Fibroblast of skin of right quadriceps (primary cell): ENCODE results near the gene EQTN.

Experiments used
- DNase-seq: peaks from one replicate; pipeline ENCODE4 v3.0.0-alpha.2; 2013

The EQTN gene

GRCh38 chr9:27297050-27297449, at the start of gene EQTN:
EQTN (minus strand) TSS chr9:27297150; CDS start chr9:27297055, 95 bp downstream.
- DNase-seq, result no peak

- no peak for DNase-seq
Observed at GRCh38 chr9:27344776-27345175, 47.8 kb upstream of the EQTN start.

- DNase-seq, result no peak
Observed at GRCh38 chr9:27341545-27342294, 44.8 kb upstream of the EQTN start.

DNA sequence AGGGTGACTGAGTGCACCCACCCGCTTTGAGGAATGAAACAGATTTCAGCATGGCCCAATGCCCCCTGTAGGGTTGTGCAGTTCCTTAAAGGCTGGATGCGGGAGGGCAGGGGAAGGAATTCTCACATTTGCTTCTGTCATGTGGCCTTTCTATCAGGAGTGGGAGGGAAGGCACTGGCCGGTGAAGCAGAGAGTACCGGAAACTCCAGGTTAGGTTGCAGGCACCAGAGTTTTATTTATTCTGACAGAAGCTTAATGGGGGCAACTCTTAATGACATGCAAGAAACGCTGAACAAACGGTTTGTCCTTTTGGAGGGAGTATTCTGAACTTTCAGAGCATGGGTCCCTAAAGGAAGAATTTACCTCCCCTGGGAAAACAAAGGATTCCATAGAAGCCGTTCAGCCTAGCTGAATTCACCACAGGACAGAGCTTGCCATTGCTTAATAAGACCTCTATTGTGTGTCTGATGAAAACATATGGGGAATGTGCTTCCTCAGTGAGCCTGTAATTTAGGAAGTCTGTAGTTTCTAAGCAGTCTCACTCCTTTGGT, 44.1 kb upstream of the EQTN start:
- DNase-seq, result peak; percentile 18

DNA sequence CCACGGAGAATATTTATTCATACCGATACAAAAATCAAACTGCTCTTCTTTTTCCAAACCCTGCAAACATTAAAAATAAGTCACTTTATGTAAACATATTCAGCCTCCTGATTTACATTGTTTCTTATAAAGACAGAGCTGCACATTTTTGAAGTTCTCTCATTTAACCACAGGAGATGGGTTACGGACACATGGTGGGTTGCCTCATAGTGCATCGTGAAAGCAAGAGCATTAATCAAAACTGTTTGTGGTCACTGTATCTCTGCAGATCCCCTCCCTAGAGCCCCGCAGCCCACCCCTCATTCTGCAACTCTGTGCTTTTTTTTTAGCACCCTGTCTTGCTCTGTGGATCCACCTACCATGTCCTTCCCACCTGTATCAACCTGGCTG, 43.3 kb upstream of the EQTN start:
- DNase-seq, result no peak

- no peak for DNase-seq
Observed at GRCh38 chr9:27339661-27340284, 42.8 kb upstream of the EQTN start.

- no peak for DNase-seq
Observed at GRCh38 chr9:27338527-27338903, 41.6 kb upstream of the EQTN start.

- no peak for DNase-seq
Observed at GRCh38 chr9:27337833-27338526, 41.0 kb upstream of the EQTN start.

DNA sequence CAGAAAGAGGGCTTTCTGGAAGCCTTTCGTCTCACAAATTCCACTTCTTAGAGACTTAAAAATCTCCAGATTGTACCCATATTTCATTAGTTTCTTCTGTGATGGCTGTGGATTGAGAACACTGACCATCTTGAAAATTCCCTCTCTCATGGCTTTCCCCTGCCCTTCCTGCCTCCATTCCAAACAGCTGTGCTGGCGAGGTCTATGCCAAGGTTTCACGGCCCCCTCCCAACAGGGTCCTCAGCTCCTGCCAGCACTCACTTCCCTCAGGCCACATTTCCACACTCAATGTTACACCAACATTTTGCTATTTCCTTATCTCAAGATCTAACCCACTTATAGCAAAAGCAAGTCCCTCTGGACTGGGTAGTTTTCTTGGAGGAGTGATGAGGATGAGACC, 40.3 kb upstream of the EQTN start:
- DNase-seq, result no peak

GRCh38 chr9:27336829-27337228, 39.9 kb upstream of the EQTN start:
- no peak for DNase-seq

- no peak for DNase-seq
Observed at GRCh38 chr9:27336126-27336525, 39.2 kb upstream of the EQTN start.

DNA sequence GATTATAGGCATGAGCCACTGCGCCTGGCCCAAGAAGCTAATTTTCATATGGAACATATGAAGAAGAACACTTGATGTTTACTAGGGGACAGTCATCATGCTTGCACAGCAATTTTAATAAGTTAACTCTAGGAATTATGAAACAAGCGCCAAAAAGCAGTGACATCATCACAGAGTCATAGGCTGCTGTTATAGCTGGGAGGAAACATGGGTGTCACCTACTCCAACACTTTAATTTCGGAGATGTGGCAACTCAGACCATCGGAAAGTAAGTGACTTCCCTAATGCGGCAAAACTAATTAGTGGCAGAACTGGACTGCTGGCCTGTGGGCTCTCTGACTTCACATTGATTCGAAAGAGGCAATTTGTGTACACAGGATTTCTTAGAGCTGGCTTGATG, 38.1 kb upstream of the EQTN start:
- no peak for DNase-seq

GRCh38 chr9:27333241-27334052, 36.5 kb upstream of the EQTN start:
- peak; percentile 74 for DNase-seq

- DNase-seq, result no peak
Observed at GRCh38 chr9:27331393-27331792, 34.4 kb upstream of the EQTN start.

DNA sequence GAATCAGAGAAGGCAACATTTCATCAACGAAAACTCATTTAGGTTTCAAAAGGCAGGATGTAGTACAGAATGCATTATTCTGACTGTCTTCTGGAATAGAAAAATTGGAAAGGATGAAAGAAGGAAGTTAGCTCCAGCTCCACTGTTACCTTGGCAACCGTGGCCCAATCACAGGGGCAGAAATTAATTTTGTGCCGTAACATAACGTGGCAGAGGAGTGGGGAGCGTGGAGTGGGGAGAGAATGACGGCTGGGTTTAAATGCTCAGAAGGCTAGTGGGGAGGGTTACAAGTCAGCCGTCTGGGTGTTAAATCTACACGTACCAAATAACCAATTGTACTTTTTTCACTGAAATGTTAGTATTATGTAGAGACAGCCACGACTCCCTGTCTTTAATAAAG, 32.3 kb upstream of the EQTN start:
- no peak for DNase-seq

DNA sequence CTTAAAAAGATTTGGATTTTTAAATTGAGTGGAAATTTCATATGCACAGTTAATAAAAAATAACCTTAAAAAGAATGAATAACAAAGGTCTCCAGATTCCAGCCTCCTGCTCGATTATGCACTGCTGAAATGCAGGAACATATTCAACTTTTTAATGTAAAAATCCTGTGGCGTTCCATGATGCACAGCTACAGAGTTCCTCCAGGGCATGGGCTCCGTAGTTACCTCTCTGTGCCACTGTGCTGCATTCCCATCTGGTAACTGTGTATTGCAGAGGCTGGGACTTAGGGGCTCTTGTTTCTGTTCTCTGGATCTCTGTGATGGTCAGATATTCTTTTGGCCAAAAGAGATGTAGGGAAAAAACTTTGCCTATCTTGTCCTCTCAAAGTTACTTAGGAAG, 31.5 kb upstream of the EQTN start:
- DNase-seq, result no peak

GRCh38 chr9:27311184-27311583, 14.2 kb upstream of the EQTN start:
- no peak for DNase-seq

DNA sequence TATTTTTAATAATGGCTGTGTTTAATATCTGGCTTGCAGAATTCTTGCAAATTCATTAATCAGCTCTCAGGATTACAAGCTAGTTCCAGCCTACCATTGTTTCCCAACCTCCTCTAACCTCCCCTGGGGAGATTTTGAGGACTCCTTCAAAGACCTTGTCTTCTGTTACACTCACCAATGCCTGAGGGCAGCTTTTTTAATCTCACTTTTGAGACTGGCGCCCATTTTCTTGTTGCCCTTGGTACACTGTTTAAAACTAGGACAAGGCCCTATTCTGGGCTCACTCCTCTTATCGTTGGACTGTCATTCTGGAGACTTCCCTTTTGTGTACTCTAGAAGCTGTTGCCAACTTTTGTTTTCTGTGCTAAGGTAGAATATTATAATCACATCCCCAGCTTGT, 13.6 kb upstream of the EQTN start:
- DNase-seq, result no peak

- no peak for DNase-seq
Observed at GRCh38 chr9:27308691-27309390, 11.9 kb upstream of the EQTN start.

GRCh38 chr9:27304521-27304920, 7.6 kb upstream of the EQTN start:
- DNase-seq, result no peak

DNA sequence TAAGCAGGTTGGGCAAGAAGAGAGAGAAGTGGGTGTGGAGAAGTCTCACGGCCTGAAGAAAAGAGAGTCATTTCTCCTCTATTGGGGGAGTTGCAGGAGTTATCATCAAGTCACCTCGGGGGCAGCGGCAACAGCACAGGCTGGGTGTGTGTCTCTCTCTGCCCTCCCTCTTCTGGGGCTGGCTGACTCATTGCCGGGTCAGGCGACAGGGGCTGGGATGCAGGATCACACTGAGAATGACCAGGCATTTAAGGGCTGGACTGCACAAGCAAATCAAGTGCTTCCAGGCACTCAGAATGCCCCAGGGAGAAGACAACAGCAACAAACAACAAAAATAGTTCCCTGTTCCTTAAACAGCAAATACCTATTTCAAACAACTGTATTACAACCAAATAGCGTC, 6.3 kb upstream of the EQTN start:
- no peak for DNase-seq

DNA sequence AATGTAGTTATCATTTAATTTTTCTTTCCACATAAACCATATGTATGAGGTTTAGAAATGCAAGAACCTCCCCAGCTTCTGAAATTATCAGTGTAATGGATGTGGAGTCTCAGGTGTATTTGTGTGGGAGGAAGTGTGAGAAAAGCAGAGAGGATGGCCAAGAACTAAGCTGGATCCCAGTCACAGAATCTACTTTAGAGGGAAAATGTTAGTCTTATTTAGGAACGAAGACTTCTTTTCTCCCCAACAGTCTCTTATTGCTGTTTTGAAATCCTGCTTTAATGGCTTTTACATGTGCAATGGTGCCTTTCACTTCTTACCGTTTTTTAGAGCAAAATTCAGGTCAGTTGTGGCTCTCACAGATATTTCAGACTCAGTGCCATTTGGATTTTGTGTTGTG, 3.0 kb downstream of the EQTN start:
- no peak for DNase-seq
